ENCODE measurements around the gene ING4.

Gene ING4

DNA sequence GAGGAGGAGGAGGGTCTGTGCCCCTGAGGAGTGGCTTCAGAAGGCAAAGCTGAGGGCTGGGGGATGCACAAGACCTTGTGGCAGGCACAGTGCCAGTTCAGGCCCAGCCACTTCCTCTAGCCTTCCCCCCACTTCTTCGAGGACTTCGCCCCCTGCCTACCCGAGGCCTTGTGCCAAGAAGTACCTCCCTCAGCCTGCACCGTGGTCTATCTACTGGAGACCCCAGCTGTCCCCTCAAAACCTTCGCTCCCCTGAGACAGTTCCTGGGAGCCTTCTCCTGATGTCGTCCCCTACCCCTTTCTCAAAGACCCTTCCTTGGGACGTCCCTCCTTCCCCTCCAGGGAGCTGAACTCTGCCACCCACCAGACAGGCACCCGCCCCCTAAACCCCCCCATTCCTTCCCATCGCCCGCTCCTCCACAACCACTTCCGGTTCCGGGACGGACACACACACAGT, 25.7 kb upstream of the ING4 start:
- no peak for DNase-seq (ENCODE audit: low read depth in 2 of 2)

- no peak for DNase-seq (ENCODE audit: low read depth in 2 of 2)
Measured at GRCh38 chr12:6685814-6686213, 22.9 kb upstream of the ING4 start.

DNA sequence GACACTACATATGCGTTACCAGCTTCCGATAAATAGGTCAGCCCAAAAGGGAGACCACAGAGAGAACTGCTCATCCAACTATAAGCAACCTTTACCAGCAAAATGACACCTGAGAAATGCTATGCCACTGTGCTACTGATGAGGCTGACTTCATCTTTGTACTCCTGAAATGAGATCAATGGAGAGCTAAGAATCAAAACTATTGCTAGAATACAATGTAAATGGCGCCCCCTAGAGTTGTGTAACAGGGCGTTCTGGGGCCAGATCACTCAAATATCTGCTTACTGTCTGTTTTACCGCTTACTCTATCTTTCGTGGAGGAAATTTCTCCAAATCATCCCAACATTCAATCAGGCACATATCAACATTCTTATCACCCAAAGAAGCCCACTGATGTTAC, 21.7 kb upstream of the ING4 start:
- no peak for DNase-seq (ENCODE audit: low read depth in 2 of 2)

DNA sequence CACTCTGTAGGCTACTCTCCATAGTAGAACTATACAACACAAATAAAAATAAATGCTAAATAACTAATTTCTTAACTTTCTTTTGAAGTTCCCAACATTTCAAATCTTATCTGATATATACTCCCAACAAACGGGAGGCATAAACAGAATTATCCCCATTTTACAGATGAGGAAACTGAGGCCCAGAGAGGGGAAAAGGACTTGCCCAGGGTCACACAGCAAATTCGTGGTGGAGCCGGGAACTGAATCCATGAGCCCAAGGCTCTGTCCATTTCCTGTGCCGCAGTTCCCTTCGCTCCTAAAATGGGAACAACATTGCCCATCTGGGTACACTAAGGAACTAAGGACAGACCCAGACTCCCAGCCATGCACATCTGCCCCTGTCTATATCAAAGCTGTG, 14.0 kb upstream of the ING4 start:
- no peak for DNase-seq (ENCODE audit: low read depth in 2 of 2)

GRCh38 chr12:6672143-6672542, 9.2 kb upstream of the ING4 start:
- no peak for DNase-seq (ENCODE audit: low read depth in 2 of 2)

- no peak for DNase-seq (ENCODE audit: low read depth in 2 of 2)
Measured at GRCh38 chr12:6667559-6668210, 4.8 kb upstream of the ING4 start.

DNA sequence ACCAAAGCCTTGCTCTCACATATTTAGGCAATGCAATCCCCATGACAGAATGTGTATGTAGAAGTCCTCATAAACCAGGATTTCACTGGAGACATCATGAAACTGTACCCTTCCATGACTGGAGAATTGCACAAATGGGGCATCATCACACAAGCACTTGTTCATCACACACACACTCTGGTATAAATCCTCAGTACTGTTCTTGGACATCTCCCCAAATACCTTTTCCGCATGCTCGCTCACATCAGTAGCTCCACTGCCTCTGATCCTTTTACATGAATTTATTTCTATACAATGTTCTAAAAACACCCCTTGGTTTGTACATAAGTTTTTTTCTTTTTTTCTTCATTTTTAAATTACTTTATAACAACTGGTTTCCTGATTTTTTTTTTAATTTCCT, 3.3 kb upstream of the ING4 start:
- no peak for DNase-seq (ENCODE audit: low read depth in 2 of 2)

DNA sequence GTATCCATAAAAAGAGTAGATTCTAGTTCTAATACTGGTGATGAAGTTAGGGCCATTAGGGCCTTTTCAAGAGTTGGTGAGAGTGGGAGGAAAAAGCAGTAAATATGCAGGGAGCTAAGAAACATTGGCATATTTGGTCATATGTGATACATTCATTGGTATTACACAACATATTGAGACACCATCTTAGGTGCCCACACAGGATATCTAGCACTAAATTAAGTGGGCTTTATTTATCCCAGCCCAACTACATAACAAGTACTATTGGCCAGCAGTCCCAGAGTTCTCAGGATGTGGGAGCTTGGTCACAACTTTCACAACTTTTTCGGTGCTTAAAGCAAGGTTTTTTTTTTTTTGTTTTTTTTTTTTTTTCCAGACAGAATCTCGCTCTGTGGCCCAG, 2.0 kb upstream of the ING4 start:
- no peak for DNase-seq (ENCODE audit: low read depth in 2 of 2)

- DNase-seq (ENCODE audit: low read depth in 2 of 2) = no peak
Measured at GRCh38 chr12:6662602-6662905, 365 bp downstream of the ING4 start.

GRCh38 chr12:6653987-6654386, 8.9 kb downstream of the ING4 start:
- no peak for DNase-seq (ENCODE audit: low read depth in 2 of 2)

- no peak for DNase-seq (ENCODE audit: low read depth in 2 of 2)
Measured at GRCh38 chr12:6653342-6653741, 9.6 kb downstream of the ING4 start.

GRCh38 chr12:6652391-6652790, 10.5 kb downstream of the ING4 start:
- no peak for DNase-seq (ENCODE audit: low read depth in 2 of 2)

DNA sequence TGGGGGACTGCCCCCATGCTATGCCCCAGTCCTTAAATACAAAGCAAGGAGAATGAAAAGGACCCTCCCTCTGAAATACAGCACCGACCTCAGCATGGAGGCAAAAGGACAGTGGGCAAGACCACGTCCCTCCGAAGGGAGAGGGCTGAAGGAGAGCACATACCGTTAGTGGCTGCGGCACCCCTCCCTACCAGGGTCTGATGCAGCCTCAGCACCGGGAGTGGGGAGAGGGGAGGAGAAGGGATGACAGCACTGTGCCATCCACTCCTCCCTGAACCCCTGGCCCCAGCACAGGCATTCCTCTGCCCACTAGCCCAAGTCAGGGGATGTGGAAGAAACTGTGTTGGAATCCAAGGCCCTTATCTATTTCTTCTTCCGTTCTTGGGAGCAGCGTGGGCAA, 12.1 kb downstream of the ING4 start:
- DNase-seq (ENCODE audit: low read depth in 2 of 2) = no peak

DNA sequence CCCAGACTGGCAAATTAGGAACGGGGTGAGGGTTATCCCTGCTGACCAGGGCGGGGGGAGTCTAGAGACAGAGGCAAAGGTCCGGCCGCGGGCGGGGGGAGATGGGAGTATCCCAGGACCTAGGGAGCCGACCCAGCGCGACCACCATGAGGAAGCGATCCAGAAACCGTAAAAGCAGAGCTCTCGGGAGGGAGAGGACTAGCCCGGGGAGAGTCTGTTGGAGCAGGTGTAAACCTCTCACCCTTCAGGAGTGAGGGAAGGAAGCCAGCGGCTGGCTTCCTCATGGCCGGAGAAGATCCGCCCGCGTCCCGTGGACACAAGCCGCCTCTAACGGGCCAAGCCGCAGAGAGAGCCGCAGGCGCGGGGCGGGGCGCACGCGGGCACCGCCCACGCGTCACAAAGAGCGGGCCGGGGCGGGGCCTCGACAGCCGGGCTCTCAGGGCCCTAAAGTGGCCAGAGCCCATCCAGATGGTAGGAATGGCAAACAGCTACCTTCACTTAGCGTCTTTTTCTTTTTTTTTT, 15.8 kb downstream of the ING4 start, which contains the start of gene ACRBP:
TSS of gene ACRBP (minus strand) at position 350 of the 522 bp plus-strand sequence. CDS start at position 284, 66 bp downstream.
- DNase-seq (ENCODE audit: low read depth in 2 of 2) = no peak

GRCh38 chr12:6646276-6647082, 16.4 kb downstream of the ING4 start:
- no peak for DNase-seq (ENCODE audit: low read depth in 2 of 2)

GRCh38 chr12:6644903-6645302, 18.0 kb downstream of the ING4 start:
- no peak for DNase-seq (ENCODE audit: low read depth in 2 of 2)

- no peak for DNase-seq (ENCODE audit: low read depth in 2 of 2)
Measured at GRCh38 chr12:6644257-6644596, 18.7 kb downstream of the ING4 start.

- no peak for DNase-seq (ENCODE audit: low read depth in 2 of 2)
Measured at GRCh38 chr12:6643569-6644256, 19.2 kb downstream of the ING4 start.

- DNase-seq (ENCODE audit: low read depth in 2 of 2) = no peak
Measured at GRCh38 chr12:6641131-6641530, 21.8 kb downstream of the ING4 start.

- no peak for DNase-seq (ENCODE audit: low read depth in 2 of 2)
Measured at GRCh38 chr12:6640497-6640896, 22.4 kb downstream of the ING4 start.

DNA sequence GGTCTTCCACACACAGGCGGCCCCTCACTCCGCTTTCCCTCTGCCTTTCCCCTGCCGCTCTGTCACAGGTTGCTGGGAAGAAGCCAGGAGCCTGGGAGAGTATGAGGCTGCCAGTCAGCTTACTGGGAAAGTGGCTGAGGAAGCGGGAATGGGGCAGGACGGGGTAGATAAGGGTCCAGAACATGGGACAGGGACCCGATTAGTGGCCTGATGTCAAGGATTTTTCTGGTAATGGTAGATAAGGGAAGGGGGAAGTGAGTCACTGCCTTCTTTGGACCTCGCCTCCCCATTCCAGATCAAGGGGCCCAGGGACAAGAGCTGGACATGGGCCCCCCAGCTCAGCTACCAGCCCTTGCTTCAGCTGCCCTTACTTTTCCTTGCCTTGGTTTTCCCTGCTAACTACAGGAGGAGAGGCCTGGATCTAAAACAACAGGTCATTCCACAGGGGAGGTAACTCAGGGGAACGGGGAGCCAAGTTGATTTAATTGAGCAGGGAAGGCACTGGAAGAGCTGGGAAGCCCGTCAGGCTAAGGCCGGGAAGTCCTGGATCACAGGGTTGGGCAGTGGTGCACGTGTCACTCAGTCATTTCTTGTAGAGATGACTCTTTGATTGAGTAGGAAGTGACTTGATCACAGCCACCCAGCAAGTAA, 23.6 kb downstream of the ING4 start:
- no peak for DNase-seq (ENCODE audit: low read depth in 2 of 2)

GRCh38 chr12:6638305-6638704, 24.6 kb downstream of the ING4 start:
- DNase-seq (ENCODE audit: low read depth in 2 of 2) = no peak

Measured in stimulated activated CD4-positive, alpha-beta T cell treated with anti-CD3 and anti-CD28 coated beads, Interleukin-1b, Interleukin-23, amount 100 ng/mL, for 1 hour (primary cell).